HG02763 (cell line): Measurements from ENCODE around the gene COL1A2.

Source experiments
- ATAC-seq: cut with Tn5 transposase; IDR thresholded peaks from one replicate; pipeline ENCODE4 v1.9.1; 2021; ENCODE audit warnings: mild to moderate bottlenecking, moderate library complexity; ENCODE audit not compliant: unreplicated experiment

The COL1A2 gene

DNA sequence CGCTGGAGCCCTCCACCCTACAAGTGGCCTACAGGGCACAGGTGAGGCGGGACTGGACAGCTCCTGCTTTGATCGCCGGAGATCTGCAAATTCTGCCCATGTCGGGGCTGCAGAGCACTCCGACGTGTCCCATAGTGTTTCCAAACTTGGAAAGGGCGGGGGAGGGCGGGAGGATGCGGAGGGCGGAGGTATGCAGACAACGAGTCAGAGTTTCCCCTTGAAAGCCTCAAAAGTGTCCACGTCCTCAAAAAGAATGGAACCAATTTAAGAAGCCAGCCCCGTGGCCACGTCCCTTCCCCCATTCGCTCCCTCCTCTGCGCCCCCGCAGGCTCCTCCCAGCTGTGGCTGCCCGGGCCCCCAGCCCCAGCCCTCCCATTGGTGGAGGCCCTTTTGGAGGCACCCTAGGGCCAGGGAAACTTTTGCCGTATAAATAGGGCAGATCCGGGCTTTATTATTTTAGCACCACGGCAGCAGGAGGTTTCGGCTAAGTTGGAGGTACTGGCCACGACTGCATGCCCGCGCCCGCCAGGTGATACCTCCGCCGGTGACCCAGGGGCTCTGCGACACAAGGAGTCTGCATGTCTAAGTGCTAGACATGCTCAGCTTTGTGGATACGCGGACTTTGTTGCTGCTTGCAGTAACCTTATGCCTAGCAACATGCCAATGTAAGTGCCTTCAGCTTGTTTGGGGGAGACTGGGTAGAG is at the start of gene COL1A2:
TSS of gene COL1A2 (plus strand) at position 459 of the 704 bp plus-strand sequence. CDS start at position 596, 137 bp downstream.
- ATAC-seq, result no peak

DNA sequence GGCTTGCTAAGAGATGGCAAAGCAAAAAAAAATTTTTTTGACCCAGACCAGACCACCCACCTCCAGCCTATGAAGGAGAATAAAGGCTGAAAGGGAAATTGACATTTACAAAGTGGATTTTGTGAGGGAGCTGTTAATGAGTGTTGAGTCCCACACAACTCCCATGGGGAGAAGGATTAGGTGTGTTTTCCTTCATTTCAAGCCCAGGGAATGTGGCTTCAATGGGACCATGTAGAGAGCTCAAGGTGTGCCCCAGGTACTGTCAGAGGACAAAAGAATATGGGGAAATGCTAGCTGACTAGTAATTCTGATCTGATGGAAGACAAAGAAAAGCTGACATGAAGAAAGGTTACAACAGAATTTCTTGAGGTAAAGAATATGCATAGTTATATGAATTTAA is 48.8 kb upstream of the COL1A2 start:
- ATAC-seq, result no peak

DNA sequence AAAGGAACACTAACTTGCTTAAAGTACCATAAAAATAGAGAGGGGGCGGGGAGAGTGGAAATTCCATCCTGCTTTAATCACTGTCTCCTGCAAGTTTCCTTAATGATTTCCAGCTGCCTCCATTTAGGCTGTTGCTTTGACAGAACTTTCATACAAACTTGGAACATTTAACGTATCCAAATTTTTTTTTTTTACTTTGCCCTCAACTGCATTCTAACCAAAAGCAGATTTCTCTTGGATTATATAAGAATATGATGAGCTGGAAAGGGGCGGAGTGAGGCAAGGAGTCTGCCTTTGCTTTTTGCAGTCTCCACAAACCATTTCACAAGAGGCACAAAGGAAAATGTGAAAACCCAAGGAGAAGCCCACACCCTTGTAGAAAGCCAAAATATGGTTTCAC is 46.6 kb upstream of the COL1A2 start:
- ATAC-seq, result no peak

DNA sequence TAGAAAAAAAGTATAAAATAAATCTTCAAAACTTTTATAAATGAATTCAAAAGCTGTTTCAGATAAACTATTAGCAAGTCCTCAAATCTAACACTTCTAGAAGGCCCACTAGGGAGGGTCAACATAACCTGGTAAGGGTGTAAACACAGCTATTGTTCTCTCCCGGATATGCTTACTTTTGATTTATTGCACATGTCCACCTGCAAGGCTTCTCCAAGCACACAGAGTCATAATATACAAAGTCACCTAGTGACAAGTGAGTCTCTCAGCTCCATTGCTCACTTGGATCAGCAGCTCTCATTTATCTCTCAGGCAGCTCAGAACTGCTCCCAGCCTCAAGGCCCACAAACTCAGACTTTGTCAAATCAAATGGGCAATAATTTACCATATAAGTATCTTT is 44.0 kb upstream of the COL1A2 start:
- no peak for ATAC-seq

DNA sequence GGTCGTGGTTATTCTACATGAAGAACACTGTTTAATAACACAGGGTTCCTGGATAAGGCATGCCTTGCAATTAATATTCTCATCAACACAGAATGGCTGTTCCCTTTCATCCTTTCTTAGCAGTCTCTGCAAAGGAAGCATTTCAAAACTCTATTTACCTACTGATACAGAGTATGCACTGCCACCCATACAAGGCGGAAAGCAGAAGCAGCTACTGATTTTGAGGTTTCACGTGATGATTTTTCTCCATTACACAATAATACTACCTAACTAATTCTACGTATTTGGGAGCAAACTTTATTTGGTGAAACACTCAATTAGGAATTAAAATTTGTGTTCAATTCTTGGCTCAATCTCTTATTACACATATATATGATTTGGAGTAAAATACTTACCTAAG is 43.0 kb upstream of the COL1A2 start:
- ATAC-seq, result no peak

DNA sequence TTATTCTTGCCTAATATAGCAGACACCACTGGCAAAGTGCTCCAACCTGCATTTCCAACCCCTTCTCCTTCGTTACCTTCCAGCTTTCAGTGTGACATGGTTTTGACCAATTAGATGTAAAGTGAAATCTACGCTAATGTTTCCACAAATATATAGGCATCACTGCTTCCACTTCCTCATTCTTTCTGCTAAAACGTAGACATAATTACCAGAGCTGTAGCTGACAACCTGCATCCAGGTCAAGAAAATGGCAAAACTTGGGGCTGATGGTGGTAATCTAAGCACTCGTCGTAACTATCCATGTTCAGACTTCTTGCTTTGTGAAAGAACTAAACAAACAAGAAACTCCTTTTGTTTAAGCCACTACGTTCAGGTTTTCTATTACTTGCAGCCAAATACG is 41.8 kb upstream of the COL1A2 start:
- ATAC-seq, result no peak

DNA sequence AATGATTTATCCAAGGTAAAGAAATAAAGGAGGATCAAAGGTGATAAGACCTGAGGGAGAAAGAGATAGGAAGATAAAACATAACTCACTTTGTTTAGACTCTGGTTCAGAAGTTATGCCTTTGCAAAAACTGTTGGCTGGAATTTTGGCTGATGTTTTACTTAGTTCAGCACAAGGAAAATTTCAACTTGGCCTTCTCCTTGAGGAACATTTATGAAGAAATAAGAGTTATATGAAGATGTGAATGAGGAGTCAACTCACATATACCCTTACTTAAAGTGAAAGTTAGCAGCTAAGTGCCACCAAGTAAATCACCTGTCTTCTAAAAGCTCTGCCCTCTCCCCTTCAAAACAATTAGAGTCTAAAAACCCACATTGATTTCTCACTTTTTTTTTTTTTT is 39.7 kb upstream of the COL1A2 start:
- ATAC-seq, result no peak

DNA sequence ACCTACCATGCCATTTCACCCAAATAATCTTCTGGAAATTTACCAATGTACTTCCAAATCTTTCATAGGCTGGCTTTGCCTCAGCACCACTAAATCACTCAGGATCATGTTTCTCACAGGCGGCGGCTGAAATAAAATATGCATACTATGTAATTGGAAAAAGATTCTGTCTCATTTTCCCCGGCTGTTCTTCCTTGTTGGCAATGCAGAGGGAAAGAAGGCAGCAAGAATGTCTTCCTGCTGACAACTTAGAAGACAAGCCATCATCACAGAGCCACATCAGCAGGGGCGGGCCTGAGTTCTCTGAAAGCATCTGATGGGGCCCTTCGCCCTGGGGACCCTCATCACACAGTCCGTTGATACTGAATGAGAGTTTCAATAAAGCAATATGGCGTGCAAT is 39.2 kb upstream of the COL1A2 start:
- ATAC-seq, result no peak

DNA sequence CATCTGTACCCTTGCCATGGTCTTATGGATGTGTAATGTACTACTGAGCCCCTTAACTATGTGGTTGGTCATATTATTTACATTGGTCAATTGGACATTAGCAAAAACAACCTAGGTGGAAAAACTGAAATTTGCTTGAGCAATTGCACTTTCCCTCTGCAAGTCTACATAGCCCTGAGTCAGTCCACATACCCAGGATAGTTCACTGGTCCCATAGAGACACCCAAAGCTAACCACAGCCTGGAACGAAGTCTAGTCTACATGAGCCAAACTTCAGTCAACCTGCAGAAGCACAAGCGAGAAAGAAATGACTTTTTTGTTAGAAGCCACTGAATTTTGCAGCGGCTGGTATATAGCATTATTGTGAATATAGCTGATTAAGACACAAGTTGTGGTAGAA is 37.6 kb upstream of the COL1A2 start:
- no peak for ATAC-seq

DNA sequence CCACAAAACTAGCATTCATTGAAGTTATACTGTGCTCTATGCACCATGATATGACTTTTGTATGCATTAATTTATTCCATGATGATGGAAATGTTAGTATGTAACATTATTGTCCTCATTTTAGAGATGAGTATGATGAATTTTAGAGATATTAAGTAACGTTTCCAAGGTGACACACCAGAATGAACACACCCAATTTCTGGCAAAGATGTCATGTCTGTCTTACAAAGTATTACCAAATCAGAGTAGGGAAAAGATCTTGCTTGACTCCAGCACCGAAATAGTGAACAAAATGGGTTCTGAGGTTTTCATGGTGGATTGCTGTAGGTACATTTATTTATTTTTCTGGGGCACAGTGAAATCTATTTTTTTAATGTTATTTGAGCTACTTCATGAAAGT is 33.8 kb upstream of the COL1A2 start:
- no peak for ATAC-seq

DNA sequence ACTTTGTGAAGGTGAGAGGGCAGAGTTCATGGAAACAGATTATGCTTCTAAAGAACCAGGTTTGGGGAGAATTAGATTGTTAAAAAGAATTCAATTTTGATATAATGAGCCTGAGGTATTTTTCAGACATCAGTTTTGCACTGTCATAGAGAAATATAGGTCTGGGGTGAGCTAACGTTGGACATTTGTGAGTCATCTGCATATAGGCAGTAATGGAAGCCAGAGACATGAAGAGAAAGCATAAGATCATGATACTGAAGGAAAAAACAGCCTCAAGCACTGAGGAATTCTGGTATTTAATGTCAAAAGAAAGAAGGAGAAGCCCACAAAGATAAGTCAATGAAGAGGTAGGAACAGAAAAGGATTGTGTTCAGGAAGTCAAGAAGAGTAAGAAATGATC is 32.4 kb upstream of the COL1A2 start:
- ATAC-seq, result no peak

DNA sequence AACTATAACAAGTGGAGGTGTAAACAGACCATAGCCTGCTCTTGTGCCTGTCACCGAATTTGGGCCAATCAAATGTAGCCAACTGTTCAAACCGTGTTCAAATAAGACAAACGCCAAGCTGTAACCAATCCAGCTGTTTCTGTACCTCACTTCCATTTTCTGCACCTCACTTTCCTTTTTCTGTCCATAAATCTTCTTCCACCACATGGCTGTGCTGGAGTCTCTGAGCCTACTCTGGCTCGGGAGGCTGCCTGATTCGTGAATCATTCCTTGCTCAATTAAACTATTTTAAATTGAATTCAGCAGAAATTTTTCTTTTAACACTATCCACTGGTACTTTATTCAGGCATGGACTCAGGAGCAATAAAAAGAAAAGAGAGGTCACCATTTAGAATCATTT is 29.9 kb upstream of the COL1A2 start:
- ATAC-seq, result no peak

DNA sequence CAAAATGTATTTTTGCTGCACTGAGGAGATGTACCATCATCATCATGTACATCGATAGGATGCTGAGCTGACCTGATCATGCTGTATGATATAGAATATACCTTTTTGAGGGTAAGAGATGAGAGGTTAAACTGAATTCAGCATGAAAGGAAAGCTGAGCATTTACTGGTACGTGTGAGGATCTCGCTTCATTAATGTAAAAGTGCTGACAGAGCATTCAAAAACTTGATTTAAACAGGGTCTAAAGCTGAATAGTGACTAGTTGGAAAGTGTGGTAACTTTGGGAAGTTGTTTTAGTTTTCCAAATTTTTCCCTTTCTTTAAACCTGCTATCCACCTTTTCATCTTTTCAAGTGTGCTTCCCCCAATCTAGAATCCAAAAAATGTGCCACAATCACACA is 28.5 kb upstream of the COL1A2 start:
- no peak for ATAC-seq

DNA sequence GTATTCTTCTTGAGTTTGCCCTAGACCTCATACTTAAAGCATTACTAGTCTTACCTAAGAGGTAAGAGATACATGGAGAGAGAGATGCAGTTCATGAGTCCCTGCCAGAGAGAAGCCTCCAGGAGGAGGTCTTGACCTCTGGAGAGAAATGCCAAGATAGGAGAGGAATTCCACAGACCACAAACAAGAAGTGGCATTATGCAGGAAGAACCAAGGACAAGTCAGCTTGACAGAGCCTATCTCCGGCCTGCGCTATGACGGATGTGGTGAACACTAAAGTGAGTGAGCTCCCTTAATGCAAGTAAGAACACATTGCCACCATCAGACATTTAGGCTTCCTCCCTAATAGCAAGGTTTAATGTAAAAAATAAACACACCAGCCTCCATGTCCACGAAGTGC is 27.9 kb upstream of the COL1A2 start:
- no peak for ATAC-seq

DNA sequence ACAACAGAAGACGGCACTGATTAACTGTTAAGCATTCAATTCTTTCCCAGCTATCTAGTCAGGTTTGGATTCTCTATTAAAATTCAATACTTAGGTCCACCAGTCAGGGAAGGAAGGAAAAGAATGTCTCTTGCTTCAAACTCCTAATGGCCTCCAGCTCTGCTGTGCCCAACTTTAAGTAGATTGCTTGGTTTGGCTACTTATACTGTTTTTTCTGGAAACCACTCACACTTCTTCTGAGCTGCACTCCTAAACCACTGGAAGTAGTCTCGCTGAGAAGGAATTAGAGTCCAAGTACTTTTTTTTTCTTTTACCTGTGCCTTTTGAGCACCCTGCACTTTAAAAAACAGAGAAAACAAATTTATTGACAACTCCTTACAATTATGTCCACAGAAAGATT is 26.7 kb upstream of the COL1A2 start:
- no peak for ATAC-seq

DNA sequence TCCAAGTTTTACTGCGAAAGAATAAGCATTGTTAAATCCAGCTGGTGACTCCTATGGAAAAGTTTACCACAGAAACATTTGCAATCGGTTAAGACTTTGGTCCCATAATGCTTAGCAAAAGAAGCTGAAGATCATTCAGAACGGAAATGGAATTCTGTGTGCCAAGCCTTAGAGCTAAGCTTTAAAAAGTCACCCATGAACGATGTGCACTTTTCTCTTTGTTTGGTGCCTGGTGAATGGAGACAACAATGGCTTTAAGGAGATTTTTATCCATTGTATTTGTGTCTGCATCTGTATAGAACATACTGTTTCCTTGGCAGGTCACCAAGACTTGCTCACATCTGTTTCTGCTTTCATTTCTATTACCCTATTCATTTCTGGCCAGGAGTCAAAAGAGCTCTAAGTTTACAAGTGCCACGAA is 26.3 kb upstream of the COL1A2 start:
- no peak for ATAC-seq

DNA sequence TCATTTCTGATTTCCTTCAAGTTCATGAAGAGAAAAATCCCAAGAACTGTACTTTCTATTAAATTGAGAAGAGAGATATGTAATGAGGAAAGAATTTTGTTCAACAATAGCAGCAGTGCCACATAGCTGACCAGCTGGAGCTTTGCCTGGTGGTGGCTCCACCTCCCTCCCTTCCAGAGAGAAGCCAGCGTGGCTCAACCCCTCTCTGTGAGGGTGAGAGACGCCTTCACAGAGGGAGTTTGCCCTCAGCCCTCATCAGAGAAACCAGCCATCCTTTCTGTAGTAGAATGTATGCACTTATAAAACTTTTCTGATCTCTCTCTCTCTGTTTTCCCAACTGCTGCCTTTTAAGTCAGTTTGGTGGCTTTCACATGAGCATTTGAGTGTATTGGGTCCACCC is 20.5 kb upstream of the COL1A2 start:
- ATAC-seq, result no peak

DNA sequence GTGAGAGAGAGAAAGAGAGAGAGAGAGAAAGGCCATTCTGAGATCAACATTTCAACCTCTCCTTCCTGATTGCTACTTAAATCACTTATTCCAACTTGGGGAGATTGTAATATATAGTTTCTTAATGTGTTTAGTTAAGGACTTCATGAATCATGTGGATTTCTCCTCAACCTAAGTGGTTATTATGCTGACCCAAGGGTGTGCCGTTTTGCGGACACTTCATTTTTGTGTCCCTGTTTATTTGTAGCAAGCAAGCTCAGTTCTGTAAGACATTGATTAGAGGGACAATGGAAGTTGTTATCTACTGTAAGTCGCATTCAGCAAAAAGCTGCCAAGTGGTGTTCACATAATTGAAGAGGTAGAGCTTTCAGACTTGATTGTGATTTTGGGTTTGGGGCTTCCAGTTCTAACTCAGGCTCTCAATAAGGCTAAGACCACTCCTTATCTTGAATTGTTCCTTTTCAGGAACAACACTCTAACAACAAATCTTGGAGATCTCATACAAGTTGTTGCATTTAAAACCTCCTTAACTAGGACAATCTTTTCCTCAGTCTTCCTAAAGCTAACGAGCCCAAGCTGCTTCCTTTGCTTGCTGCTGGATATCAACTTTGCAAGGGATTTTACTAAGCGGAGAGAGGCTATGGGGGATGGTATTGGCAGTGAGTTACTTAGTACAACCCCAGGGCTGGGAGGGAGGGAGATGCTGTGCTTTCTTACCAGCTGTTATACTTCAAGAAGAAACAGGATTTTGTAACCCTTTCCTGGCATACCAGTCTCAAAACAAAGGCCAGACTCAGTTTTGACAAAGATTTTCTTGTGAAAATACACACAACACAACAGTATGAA is 19.8 kb upstream of the COL1A2 start:
- ATAC-seq, result no peak

DNA sequence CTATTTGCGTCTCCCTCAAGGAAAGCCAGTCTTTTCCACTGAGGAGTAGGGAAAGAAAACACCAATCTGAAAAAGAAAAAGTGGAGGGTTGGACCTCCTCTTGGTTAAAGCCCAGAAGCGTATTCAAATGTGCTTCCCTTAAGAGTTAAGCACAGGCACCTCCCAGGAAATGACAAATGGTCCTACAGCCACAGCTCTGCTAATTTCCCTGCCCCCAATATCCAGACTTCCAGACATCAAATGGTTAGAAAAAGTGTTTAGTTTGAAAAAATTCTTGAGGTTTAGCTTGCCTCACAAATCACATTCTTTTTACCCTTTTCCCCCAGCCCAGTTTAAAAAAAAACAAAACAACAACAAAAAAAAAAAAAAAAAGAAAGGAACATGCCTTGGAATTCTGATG is 19.0 kb upstream of the COL1A2 start:
- ATAC-seq, result no peak

DNA sequence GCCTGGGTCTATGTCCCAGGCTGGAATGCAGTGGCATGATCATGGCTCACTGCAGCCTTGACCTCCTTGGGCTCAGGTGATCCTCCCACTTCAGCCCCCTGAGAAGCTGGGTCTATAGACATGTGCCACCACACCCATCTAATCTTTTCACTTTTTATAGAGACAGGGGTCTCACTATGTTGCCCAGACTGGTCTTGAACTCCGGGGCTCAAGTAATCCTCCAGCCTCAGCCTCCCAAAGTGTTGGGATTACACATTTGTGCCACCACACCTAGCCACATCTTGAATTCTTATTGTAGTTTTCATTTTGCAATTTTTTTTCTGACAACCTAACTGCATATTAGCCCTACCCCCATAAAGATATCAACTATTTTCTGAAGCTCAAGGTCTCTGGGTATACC is 18.4 kb upstream of the COL1A2 start:
- ATAC-seq, result no peak

DNA sequence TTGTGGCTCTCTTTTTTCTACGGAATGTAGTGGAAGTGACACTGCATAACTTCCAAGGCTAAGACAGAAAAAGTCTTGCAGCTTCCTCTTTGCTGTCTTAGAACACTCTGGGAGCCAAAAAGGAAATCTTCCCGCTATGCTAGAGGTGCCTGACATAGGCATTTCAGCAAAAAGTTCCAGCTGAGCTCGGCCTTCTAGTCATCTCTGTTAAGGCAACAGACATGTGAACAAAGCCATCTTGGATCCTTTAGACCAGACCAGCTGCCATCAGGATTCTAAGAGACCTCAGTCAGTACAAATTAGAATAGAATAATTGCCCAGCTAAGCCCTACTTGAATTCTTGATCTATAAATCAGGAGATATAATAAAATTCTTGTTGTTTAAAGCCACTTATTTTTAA is 16.3 kb upstream of the COL1A2 start:
- no peak for ATAC-seq

DNA sequence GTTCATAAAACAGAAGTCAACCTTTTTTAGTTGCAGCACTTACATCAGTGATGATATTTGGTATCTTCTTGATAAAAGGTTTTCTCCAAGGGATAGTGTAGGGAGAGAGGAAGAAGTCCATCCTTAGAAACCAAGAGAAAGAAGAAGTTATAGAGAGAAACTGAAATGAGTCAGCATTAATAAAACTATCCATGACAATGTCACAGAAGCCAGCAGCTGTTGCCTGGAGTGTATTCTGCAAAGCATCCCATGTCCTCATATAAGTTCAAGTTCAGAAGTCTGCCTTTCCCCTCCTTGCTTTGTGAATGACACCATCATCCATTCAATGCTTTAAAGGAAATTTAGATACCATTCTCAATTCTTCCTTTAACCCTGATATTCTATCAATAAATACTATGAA is 14.4 kb upstream of the COL1A2 start:
- no peak for ATAC-seq

DNA sequence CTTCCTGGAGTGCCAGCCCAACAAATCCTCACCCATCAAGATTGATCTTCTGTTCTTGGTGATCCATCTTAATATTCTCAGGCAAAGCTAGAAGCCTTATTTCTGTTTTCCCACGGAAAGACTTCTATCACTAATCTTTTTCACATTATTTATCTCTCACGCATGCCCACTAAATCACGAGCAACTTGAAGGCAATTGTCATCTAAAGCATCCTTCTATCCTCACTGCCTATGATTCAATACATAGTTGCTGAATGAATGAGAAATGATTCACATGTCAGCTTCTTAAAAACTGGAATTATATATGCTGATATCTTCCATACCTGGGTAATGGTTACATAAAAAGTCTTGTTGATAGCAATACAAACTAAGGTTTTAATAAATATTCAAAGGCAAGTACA is 12.6 kb upstream of the COL1A2 start:
- ATAC-seq, result no peak
